Endothelial cell of umbilical vein (primary cell): ENCODE measurements around the gene IGFL2. TPM values are rescaled to one million over a fixed set of nuclear protein-coding genes. Genes with fewer than 3 reads are reported as not detected.

Experiments used
- BruUV-seq: library from RNA; stranded (reverse); fragments of 400-500 nt; replicated peaks from 2 replicates; lab custom pipeline; 2021; lab: Mats Ljungman, UMichigan
- CTCF ChIA-PET: fragments of 300-600, 350-600 bp; sonication (Branson Sonifier 250); formaldehyde crosslinking; loops from one replicate; lab custom pipeline; 2021; ENCODE audit warnings: antibody characterized with exemption, inconsistent platforms; lab: Charles Lee
- POLR2A ChIA-PET: fragments of 300-600, 350-600 bp; sonication (Branson Sonifier 250); formaldehyde crosslinking; loops from one replicate; lab custom pipeline; 2021; ENCODE audit warnings: antibody characterized with exemption, inconsistent platforms; lab: Charles Lee
- DNase-seq: peaks from one replicate; pipeline ENCODE4 v3.0.0-alpha.2; 2011; ENCODE audit warnings: low read depth, low spot score
- FAIRE-seq: peaks from 2 replicates; lab custom pipeline; 2011; peaks lifted over from hg19 to GRCh38; lab: Jason Lieb, UNC
- H2AFZ ChIP-seq: 2 replicates; pipeline ENCODE4 v1.6.0; 2012; ENCODE audit warnings: low read depth, low read length, control low read depth, inconsistent platforms
- H3K27ac ChIP-seq: 2 replicates; pipeline ENCODE4 v1.5.1; 2011; ENCODE audit warnings: low read depth, mild to moderate bottlenecking, control low read depth, low read length, moderate library complexity; ENCODE audit not compliant: insufficient read depth
- H3K27me3 ChIP-seq, 2 experiments: 2 replicates each; pipeline versions ENCODE4 v1.6.0 to v1.6.1; 2011; ENCODE audit warnings: low read length in 2 of 2, mixed read lengths in 1 of 2; ENCODE audit not compliant: control insufficient read depth in 2 of 2, insufficient read depth in 2 of 2
- H3K36me3 ChIP-seq, 2 experiments: 2 replicates in 1 of 2; 3 replicates in 1 of 2; pipeline ENCODE4 v1.5.1; 2011; ENCODE audit warnings: low read length in 2 of 2, mild to moderate bottlenecking in 1 of 2, moderate library complexity in 1 of 2; ENCODE audit not compliant: control insufficient read depth in 2 of 2, insufficient read depth in 2 of 2; ENCODE audit errors: extremely low read depth in 1 of 2
- H3K4me1 ChIP-seq: 3 replicates; pipeline ENCODE4 v1.5.1; 2011; ENCODE audit warnings: mild to moderate bottlenecking, low read length; ENCODE audit not compliant: control insufficient read depth, insufficient read depth; ENCODE audit errors: extremely low read depth
- H3K4me2 ChIP-seq: 2 replicates; pipeline ENCODE4 v1.6.1; 2011; ENCODE audit warnings: low read length, control low read depth, mixed read lengths; ENCODE audit not compliant: insufficient read depth
- H3K4me3 ChIP-seq, 3 experiments: fragments of 200-600 bp in 1 of 3; sonication (generic), shearing (Covaris generic) in 1 of 3; replicated peaks in 1 of 3; 2 replicates each; pipeline ENCODE4 v1.5.1; 2011 to 2016; ENCODE audit warnings: control low read depth in 3 of 3, low read length in 3 of 3, mild to moderate bottlenecking in 2 of 3, inconsistent platforms in 1 of 3, low read depth in 1 of 3, moderate library complexity in 1 of 3; ENCODE audit not compliant: insufficient read depth in 1 of 3
- H3K79me2 ChIP-seq: 2 replicates; pipeline ENCODE4 v1.6.0; 2012; ENCODE audit warnings: low read length, inconsistent platforms; ENCODE audit not compliant: control insufficient read depth, insufficient read depth
- H3K9ac ChIP-seq: replicated peaks from 2 replicates; pipeline ENCODE3; 2011; ENCODE audit warnings: low read length, control low read depth; ENCODE audit not compliant: insufficient read depth; ENCODE audit errors: extremely low read depth
- H3K9me1 ChIP-seq: replicated peaks from 3 replicates; pipeline ENCODE4 v1.6.0; 2011; ENCODE audit warnings: mild to moderate bottlenecking, low read length; ENCODE audit not compliant: control insufficient read depth, insufficient read depth; ENCODE audit errors: extremely low read depth
- H3K9me3 ChIP-seq: replicated peaks from 2 replicates; pipeline ENCODE4 v1.5.1; 2012; ENCODE audit warnings: low read length, inconsistent platforms; ENCODE audit not compliant: control insufficient read depth, insufficient read depth
- H4K20me1 ChIP-seq: replicated peaks from 2 replicates; pipeline ENCODE3; 2011; ENCODE audit warnings: mild to moderate bottlenecking, low read length; ENCODE audit not compliant: control insufficient read depth, insufficient read depth; ENCODE audit errors: extremely low read depth
- EZH2 ChIP-seq: IDR thresholded peaks from 2 replicates; pipeline ENCODE4 v1.6.1; 2012; ENCODE audit warnings: borderline replicate concordance, low read depth, mild to moderate bottlenecking, moderate library complexity, low read length, inconsistent platforms; ENCODE audit not compliant: severe bottlenecking
- FOS ChIP-seq: IDR thresholded peaks from 2 replicates; pipeline ENCODE4 v1.6.1; 2011; ENCODE audit warnings: mild to moderate bottlenecking, low read length, moderate library complexity, borderline replicate concordance; ENCODE audit not compliant: insufficient read depth
- GATA2 ChIP-seq: IDR thresholded peaks from 2 replicates; pipeline ENCODE4 v1.7.0; 2011; ENCODE audit warnings: low read depth, mild to moderate bottlenecking, moderate library complexity, mixed read lengths, low read length; ENCODE audit not compliant: insufficient read length, insufficient read depth
- JUN ChIP-seq: IDR thresholded peaks from 2 replicates; pipeline ENCODE4 v1.6.1; 2011; ENCODE audit warnings: borderline replicate concordance, low read depth; ENCODE audit not compliant: insufficient read length, insufficient read depth
- MYC ChIP-seq: IDR thresholded peaks from one replicate; pipeline ENCODE4 v1.6.1; 2011; ENCODE audit warnings: mild to moderate bottlenecking, low read depth, low read length
- POLR2A ChIP-seq: IDR thresholded peaks from 2 replicates; pipeline ENCODE4 v1.6.1; 2012; ENCODE audit warnings: low read depth, mild to moderate bottlenecking, control low read depth, low read length
- POLR2AphosphoS5 ChIP-seq: IDR thresholded peaks from 2 replicates; pipeline ENCODE4 v1.6.1; 2012; ENCODE audit warnings: low read depth, mild to moderate bottlenecking, control low read depth, low read length, moderate library complexity; ENCODE audit not compliant: insufficient read depth
- dilution Hi-C: fragments of 300-500 bp; cut with MboI; formaldehyde crosslinking; loops from one replicate; pipeline ENCODE4 v1.15.0; 2019; ENCODE audit warnings: low sequenced_read_pairs; ENCODE audit not compliant: extremely low pct_ligation_motif_present
- intact Hi-C: fragments of 100-400 bp; cut with micrococcal nuclease; formaldehyde crosslinking; loops from one replicate; pipeline ENCODE4 v1.10.0; 2022
- polyA plus RNA-seq, 4 experiments: library from polyadenylated mRNA; depleted of rRNA in 3 of 4; stranded (reverse) in 3 of 4; unstranded in 1 of 4; fragments of >200 nt; gene quantifications; 2 replicates each; pipeline versions ENCODE4 v1.2.1 to v1.2.3, GENCODE V29; 2011 to 2012; ENCODE audit warnings: missing spikeins in 1 of 4
- total RNA-seq: library from RNA; stranded (reverse); gene quantifications from 2 replicates; pipeline ENCODE4 v1.2.3, GENCODE V29; 2021
- TF ChIP-seq, protein P1 (sequence below), 2 donors: IDR thresholded peaks; 1 replicate in 1 of 2; 2 replicates in 1 of 2; pipeline ENCODE4 v1.5.1; 2011; ENCODE audit warnings: low read length in 2 of 2, mild to moderate bottlenecking in 2 of 2, moderate library complexity in 2 of 2, control low read depth in 1 of 2, inconsistent platforms in 1 of 2, low read depth in 1 of 2; ENCODE audit not compliant: insufficient read depth in 1 of 2; ENCODE audit errors: extremely low read depth in 1 of 2

Gene IGFL2
- total and polyA plus RNA-seq, 2 donors (not counting 3 experiments of a cell fraction or from before 2014, with no cell fraction given) = not detected

GRCh38 chr19:46133101-46133627, 14.9 kb upstream of the IGFL2 start:
- Histone ChIP-seq H3K27me3 (peaks cover 1 to 29% of the 10 kb centered on the region in 2 experiments), H3K9me3 (no peaks in the 10 kb centered on the region), H2AFZ (peak overlapping the region; percentile 72), H3K4me3 (peak overlapping the region in 1 of 3 experiments; percentile 19), H3K36me3 (no peaks in the 10 kb centered on the region), H3K4me2 (peak overlapping the region; percentile 77), H3K4me1 (peaks cover 21% of the 10 kb centered on the region), H3K79me2 (no peaks in the 10 kb centered on the region), H3K9me1 (no peaks in the 10 kb centered on the region), H3K27ac (peak overlapping the region; percentile 95), H3K9ac (peak overlapping the region; percentile 69), H4K20me1 (no peaks in the 10 kb centered on the region)
- peak; percentile 95 for DNase-seq
- peak; percentile 91 for FAIRE-seq
- ChIA-PET POLR2A (interaction anchor here (0.8 kb wide), 1 partner anchor 12 kb away, joined by 9 read pairs; no protein-coding TSS in a partner anchor), CTCF (interaction anchor here (1.0 to 1.5 kb wide), 4 partner anchors 50 to 105 kb away, joined by 3 to 6 read pairs (median 4); no protein-coding TSS in a partner anchor)
- peak; percentile 99 for TF ChIP-seq POLR2A
- peak; percentile 47 for TF ChIP-seq JUN
- TF ChIP-seq EZH2 = no peak
- peak; percentile 97 for TF ChIP-seq POLR2AphosphoS5
- no peak for TF ChIP-seq FOS
- intact Hi-C loops = loop anchor here (1.0 kb wide), 1 partner anchor 11 kb away; no protein-coding TSS in a partner anchor
- dilution Hi-C loops = no loop called here
- BruUV-seq = no TSS peak

- POLR2A ChIA-PET = interaction anchor here (0.8 kb wide), 1 partner anchor 13 kb away, joined by 9 read pairs; no protein-coding TSS in a partner anchor
- DNase-seq (peak; percentile 14), FAIRE-seq (no peak)
- H3K4me2 ChIP-seq = no peak overlapping the region
- TSS peak; percentile 93 for BruUV-seq
- no peaks in the 10 kb centered on the region for H4K20me1 ChIP-seq
- H3K4me1 ChIP-seq = peaks cover 21% of the 10 kb centered on the region
- dilution Hi-C loops = no loop called here
- CTCF ChIA-PET = interaction anchor here (1.0 to 1.5 kb wide), 4 partner anchors 51 to 105 kb away, joined by 3 to 6 read pairs (median 4); no protein-coding TSS in a partner anchor
- TF ChIP-seq, protein P1, sequence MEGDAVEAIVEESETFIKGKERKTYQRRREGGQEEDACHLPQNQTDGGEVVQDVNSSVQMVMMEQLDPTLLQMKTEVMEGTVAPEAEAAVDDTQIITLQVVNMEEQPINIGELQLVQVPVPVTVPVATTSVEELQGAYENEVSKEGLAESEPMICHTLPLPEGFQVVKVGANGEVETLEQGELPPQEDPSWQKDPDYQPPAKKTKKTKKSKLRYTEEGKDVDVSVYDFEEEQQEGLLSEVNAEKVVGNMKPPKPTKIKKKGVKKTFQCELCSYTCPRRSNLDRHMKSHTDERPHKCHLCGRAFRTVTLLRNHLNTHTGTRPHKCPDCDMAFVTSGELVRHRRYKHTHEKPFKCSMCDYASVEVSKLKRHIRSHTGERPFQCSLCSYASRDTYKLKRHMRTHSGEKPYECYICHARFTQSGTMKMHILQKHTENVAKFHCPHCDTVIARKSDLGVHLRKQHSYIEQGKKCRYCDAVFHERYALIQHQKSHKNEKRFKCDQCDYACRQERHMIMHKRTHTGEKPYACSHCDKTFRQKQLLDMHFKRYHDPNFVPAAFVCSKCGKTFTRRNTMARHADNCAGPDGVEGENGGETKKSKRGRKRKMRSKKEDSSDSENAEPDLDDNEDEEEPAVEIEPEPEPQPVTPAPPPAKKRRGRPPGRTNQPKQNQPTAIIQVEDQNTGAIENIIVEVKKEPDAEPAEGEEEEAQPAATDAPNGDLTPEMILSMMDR (IDR thresholded peaks at IDR 0.05; ENCODE audit: extremely low read depth in 1 of 2, insufficient read depth in 1 of 2, low read depth in 1 of 2, low read length in 2 of 2) = no peak
- no peak for TF ChIP-seq MYC
- TF ChIP-seq EZH2 = no peak
- no peak for TF ChIP-seq POLR2A
- TF ChIP-seq GATA2 = no peak
- no peaks in the 10 kb centered on the region for H3K9me3 ChIP-seq
- no peaks in the 10 kb centered on the region for H3K36me3 ChIP-seq
- H3K79me2 ChIP-seq = no peaks in the 10 kb centered on the region
- H3K9ac ChIP-seq = peak overlapping the region; percentile 37
- intact Hi-C loops = loop anchor here (1.0 kb wide), 1 partner anchor 12 kb away; no protein-coding TSS in a partner anchor
- H2AFZ ChIP-seq = peak overlapping the region; percentile 72
- no peak overlapping the region for H3K4me3 ChIP-seq
- H3K27me3 ChIP-seq = peaks cover 0 to 28% of the 10 kb centered on the region in 2 experiments
- no peaks in the 10 kb centered on the region for H3K9me1 ChIP-seq
- peak overlapping the region; percentile 95 for H3K27ac ChIP-seq
Measured at GRCh38 chr19:46133777-46134241, 14.2 kb upstream of the IGFL2 start.
